SK-N-SH (cell line): ENCODE data around the gene NLK. TPM values are rescaled to one million over a fixed set of nuclear protein-coding genes. Genes with fewer than 3 reads are reported as not detected.
"Not testable (repeated sequence)": the region's sequence is repeated elsewhere in the genome, so short reads cannot be mapped to it uniquely, and the experiment has no call there.

Experiments used
- CTCF ChIA-PET: fragments of 300-600, 350-600 bp; formaldehyde crosslinking; extraction: SDS; loops from one replicate; lab custom pipeline; 2021; lab: Yijun Ruan, JAX
- POLR2A ChIA-PET: fragments of 350-600 bp; sonication (Branson Sonifier 250); formaldehyde crosslinking; extraction: SDS; loops from one replicate; lab custom pipeline; 2020; ENCODE audit warnings: antibody characterized with exemption, inconsistent platforms; lab: Yijun Ruan, JAX
- DNase-seq: peaks from one replicate; pipeline ENCODE4 v3.0.0; 2012
- H2AFZ ChIP-seq: fragments of 200-600 bp; sonication (generic); 2 replicates; pipeline ENCODE4 v1.8.1; 2016; ENCODE audit warnings: antibody characterized with exemption, mild to moderate bottlenecking, low read depth
- H3F3A ChIP-seq: fragments of 200-600 bp; sonication (generic); replicated peaks from 2 replicates; pipeline ENCODE3; 2016; ENCODE audit warnings: antibody characterized with exemption, mild to moderate bottlenecking; ENCODE audit not compliant: insufficient read depth
- H3K27ac ChIP-seq, 2 experiments: fragments of 200-500 bp in 1 of 2; fragments of 200-600 bp in 1 of 2; sonication (Bioruptor generic) in 1 of 2; sonication (generic), shearing (Covaris generic) in 1 of 2; 2 replicates each; pipeline versions ENCODE4 v1.5.1 to v1.6.1; 2014 to 2016; ENCODE audit warnings: low read depth in 2 of 2, inconsistent platforms in 1 of 2, low read length in 1 of 2, mild to moderate bottlenecking in 1 of 2, mixed read lengths in 1 of 2
- H3K27me3 ChIP-seq: fragments of 200-600 bp; sonication (generic), shearing (Covaris generic); 2 replicates; pipeline ENCODE4 v1.6.1; 2016; ENCODE audit warnings: mixed run types; ENCODE audit not compliant: insufficient read depth
- H3K36me3 ChIP-seq, 2 experiments: fragments of 200-500 bp in 1 of 2; fragments of 200-600 bp in 1 of 2; sonication (Bioruptor generic) in 1 of 2; sonication (generic) in 1 of 2; replicated peaks in 1 of 2; 2 replicates each; pipeline versions ENCODE3 to v1.5.1; 2014 to 2016; ENCODE audit warnings: low read length in 1 of 2, mild to moderate bottlenecking in 1 of 2; ENCODE audit not compliant: insufficient read depth in 2 of 2, control insufficient read depth in 1 of 2
- H3K4me1 ChIP-seq, 2 experiments: fragments of 200-500 bp in 1 of 2; fragments of 200-600 bp in 1 of 2; sonication (Bioruptor generic) in 1 of 2; sonication (generic), shearing (Covaris generic) in 1 of 2; 2 replicates each; pipeline versions ENCODE4 v1.5.1 to v1.6.1; 2014 to 2016; ENCODE audit warnings: low read depth in 1 of 2, low read length in 1 of 2, mixed run types in 1 of 2; ENCODE audit not compliant: insufficient read depth in 2 of 2, control insufficient read depth in 1 of 2
- H3K4me2 ChIP-seq: fragments of 200-600 bp; sonication (generic), shearing (Covaris generic); 2 replicates; pipeline ENCODE4 v1.6.1; 2017; ENCODE audit warnings: mixed run types
- H3K4me3 ChIP-seq, 2 experiments: fragments of 200-500 bp in 1 of 2; fragments of 200-600 bp in 1 of 2; sonication (Bioruptor generic) in 1 of 2; sonication (generic), shearing (Covaris generic) in 1 of 2; 2 replicates each; pipeline versions ENCODE4 v1.5.1 to v1.8.1; 2014 to 2016; ENCODE audit warnings: low read depth in 2 of 2, inconsistent platforms in 1 of 2, low read length in 1 of 2, mild to moderate bottlenecking in 1 of 2, mixed read lengths in 1 of 2, moderate library complexity in 1 of 2
- H3K79me2 ChIP-seq: fragments of 200-600 bp; sonication (generic); 2 replicates; pipeline ENCODE4 v1.8.1; 2017; ENCODE audit warnings: mild to moderate bottlenecking; ENCODE audit not compliant: insufficient read depth
- H3K9ac ChIP-seq: fragments of 200-600 bp; sonication (generic); 2 replicates; pipeline ENCODE4 v1.6.1; 2017; ENCODE audit warnings: mixed run types
- H3K9me2 ChIP-seq: fragments of 200-600 bp; sonication (generic); 2 replicates; pipeline ENCODE4 v1.6.1; 2017; ENCODE audit warnings: mixed run types
- H3K9me3 ChIP-seq: fragments of 200-600 bp; sonication (generic); 2 replicates; pipeline ENCODE4 v1.6.1; 2017; ENCODE audit warnings: mixed run types, mild to moderate bottlenecking, moderate library complexity
- H4K20me1 ChIP-seq: fragments of 200-600 bp; sonication (generic); 2 replicates; pipeline ENCODE4 v1.6.1; 2017; ENCODE audit warnings: mild to moderate bottlenecking, mixed run types; ENCODE audit not compliant: insufficient read depth
- EP300 ChIP-seq, 2 experiments: IDR thresholded peaks; 2 replicates each; pipeline versions ENCODE4 v1.4.0 to v1.6.1; 2012; ENCODE audit warnings: borderline replicate concordance in 1 of 2, low read depth in 1 of 2, low read length in 1 of 2
- FOXM1 ChIP-seq: IDR thresholded peaks from 2 replicates; pipeline ENCODE4 v1.4.0; 2012; ENCODE audit warnings: low read depth, mild to moderate bottlenecking
- GABPA ChIP-seq: IDR thresholded peaks from 2 replicates; pipeline ENCODE4 v1.4.0; 2012; ENCODE audit warnings: low read depth, mild to moderate bottlenecking
- NFIC ChIP-seq: IDR thresholded peaks from 2 replicates; pipeline ENCODE4 v1.4.0; 2012; ENCODE audit warnings: borderline replicate concordance
- NRF1 ChIP-seq: IDR thresholded peaks from 2 replicates; pipeline ENCODE4 v1.6.1; 2012; ENCODE audit warnings: low read depth, mild to moderate bottlenecking, low read length
- RCOR1 ChIP-seq: fragments of 150-350 bp; IDR thresholded peaks from 2 replicates; pipeline ENCODE4 v1.6.1; 2017; ENCODE audit warnings: antibody characterized with exemption, low read length
- RXRA ChIP-seq: IDR thresholded peaks from 2 replicates; pipeline ENCODE4 v1.4.0; 2012; ENCODE audit warnings: low read depth, mild to moderate bottlenecking, borderline replicate concordance
- SMC3 ChIP-seq: IDR thresholded peaks from 2 replicates; pipeline ENCODE4 v1.6.1; 2012; ENCODE audit warnings: low read depth, low read length, improper control_type of control experiment
- TCF12 ChIP-seq: IDR thresholded peaks from 2 replicates; pipeline ENCODE4 v1.4.0; 2012
- TEAD4 ChIP-seq: IDR thresholded peaks from 2 replicates; pipeline ENCODE4 v1.4.0; 2012; ENCODE audit warnings: mild to moderate bottlenecking, borderline replicate concordance; ENCODE audit not compliant: insufficient read depth
- ZBTB33 ChIP-seq: IDR thresholded peaks from 2 replicates; pipeline ENCODE4 v1.4.0; 2012; ENCODE audit warnings: low read depth, borderline replicate concordance
- WGBS: methylation state at CpG from one replicate; pipeline ENCODE4 v1.1.6; 2017; ENCODE audit warnings: low lambda C conversion rate; 5-methylcytosine and 5-hydroxymethylcytosine counted together
- polyA plus RNA-seq, 3 experiments: library from polyadenylated mRNA; depleted of rRNA; stranded (reverse); fragments of >200 nt; gene quantifications; 2 replicates each; pipeline ENCODE4 v1.2.3, GENCODE V29; 2012
- TF ChIP-seq, protein P1 (sequence below): IDR thresholded peaks from 2 replicates; pipeline ENCODE4; 2012
- TF ChIP-seq, protein P2 (sequence below): IDR thresholded peaks from 2 replicates; pipeline ENCODE4 v1.4.0; 2012; ENCODE audit warnings: low read depth, borderline replicate concordance
- TF ChIP-seq, protein P3 (sequence below): fragments of 200-600 bp; sonication (generic); IDR thresholded peaks from 2 replicates; pipeline ENCODE4 v1.6.1; 2017; ENCODE audit warnings: antibody characterized with exemption, mild to moderate bottlenecking, moderate library complexity

The NLK gene
- polyA plus RNA-seq, 1 of the 3 experiments (the other 2 are of a cell fraction), result 12.3 TPM

- H3K27ac ChIP-seq, H3K4me1 ChIP-seq, H3K9me3 ChIP-seq, H3K4me2 ChIP-seq, POLR2A ChIA-PET, H3K27me3 ChIP-seq, DNase-seq, H2AFZ ChIP-seq, H3K79me2 ChIP-seq, H3F3A ChIP-seq, H3K9ac ChIP-seq, H3K9me2 ChIP-seq, H4K20me1 ChIP-seq, H3K4me3 ChIP-seq, H3K36me3 ChIP-seq: not testable (repeated sequence)
- CTCF ChIA-PET, result interaction anchor here (11.7 kb wide), 1 partner anchor 12 kb away, joined by 93 read pairs; no protein-coding TSS in a partner anchor
- WGBS, result 82% methylated on average over 13 of the region's 13 CpGs
Observed at GRCh38 chr17:28236033-28236653, 193.7 kb downstream of the NLK start.

- DNase-seq, H3K27ac ChIP-seq, H4K20me1 ChIP-seq, H3K9ac ChIP-seq, H3K4me2 ChIP-seq, H3K36me3 ChIP-seq, H3K79me2 ChIP-seq, H3K4me3 ChIP-seq, H3F3A ChIP-seq, POLR2A ChIA-PET, H3K9me2 ChIP-seq, H3K4me1 ChIP-seq, H3K9me3 ChIP-seq, H3K27me3 ChIP-seq: not testable (repeated sequence)
- CTCF ChIA-PET, result interaction anchor here (1.2 to 5.0 kb wide), 2 partner anchors 12 to 60 kb away, joined by 3 to 23 read pairs; no protein-coding TSS in a partner anchor
- 71% methylated on average over 13 of the region's 21 CpGs for WGBS
- peak overlapping the region; percentile 7; the same call in 1 of the 2 replicates for H2AFZ ChIP-seq
Observed at GRCh38 chr17:28238547-28239270, 196.2 kb downstream of the NLK start.

GRCh38 chr17:28239271-28239624 lies 196.8 kb downstream of the NLK start:
- no peak overlapping the region for H3K4me3 ChIP-seq
- no peak for DNase-seq
- POLR2A ChIA-PET, result no interaction called here
- H2AFZ ChIP-seq, result peak overlapping the region; percentile 7; the same call in 1 of the 2 replicates
- no peaks in the 10 kb centered on the region for H4K20me1 ChIP-seq
- no peaks in the 10 kb centered on the region for H3K9me2 ChIP-seq
- no peaks in the 10 kb centered on the region; a peak in 1 of 4 replicates for H3K4me1 ChIP-seq
- no peaks in the 10 kb centered on the region for H3K9me3 ChIP-seq
- no peak overlapping the region for H3K27ac ChIP-seq
- WGBS, result 75% methylated on average over 3 of the region's 3 CpGs
- no peaks in the 10 kb centered on the region for H3K79me2 ChIP-seq
- H3K27me3 ChIP-seq, result no peaks in the 10 kb centered on the region; the same call in 1 of the 2 replicates
- no peaks in the 10 kb centered on the region for H3F3A ChIP-seq
- CTCF ChIA-PET, result interaction anchor here (1.2 to 5.0 kb wide), 2 partner anchors 12 to 61 kb away, joined by 3 to 23 read pairs; no protein-coding TSS in a partner anchor
- no peak overlapping the region for H3K9ac ChIP-seq
- H3K36me3 ChIP-seq, result no peaks in the 10 kb centered on the region
- no peak overlapping the region for H3K4me2 ChIP-seq
- TF ChIP-seq NRF1 (no peak), ZBTB33 (no peak), NFIC (no peak), FOXM1 (no peak), TEAD4 (no peak), EP300 (IDR thresholded peaks at IDR 0.05; ENCODE audit: borderline replicate concordance in 1 of 2, low read depth in 1 of 2, low read length in 1 of 2) (no peak), RXRA (no peak), GABPA (no peak), TCF12 (no peak), SMC3 (no peak), RCOR1 (no peak)
- TF ChIP-seq, protein P1, sequence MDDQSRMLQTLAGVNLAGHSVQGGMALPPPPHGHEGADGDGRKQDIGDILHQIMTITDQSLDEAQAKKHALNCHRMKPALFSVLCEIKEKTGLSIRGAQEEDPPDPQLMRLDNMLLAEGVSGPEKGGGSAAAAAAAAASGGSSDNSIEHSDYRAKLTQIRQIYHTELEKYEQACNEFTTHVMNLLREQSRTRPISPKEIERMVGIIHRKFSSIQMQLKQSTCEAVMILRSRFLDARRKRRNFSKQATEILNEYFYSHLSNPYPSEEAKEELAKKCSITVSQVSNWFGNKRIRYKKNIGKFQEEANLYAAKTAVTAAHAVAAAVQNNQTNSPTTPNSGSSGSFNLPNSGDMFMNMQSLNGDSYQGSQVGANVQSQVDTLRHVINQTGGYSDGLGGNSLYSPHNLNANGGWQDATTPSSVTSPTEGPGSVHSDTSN, result no peak
- TF ChIP-seq, protein P2, sequence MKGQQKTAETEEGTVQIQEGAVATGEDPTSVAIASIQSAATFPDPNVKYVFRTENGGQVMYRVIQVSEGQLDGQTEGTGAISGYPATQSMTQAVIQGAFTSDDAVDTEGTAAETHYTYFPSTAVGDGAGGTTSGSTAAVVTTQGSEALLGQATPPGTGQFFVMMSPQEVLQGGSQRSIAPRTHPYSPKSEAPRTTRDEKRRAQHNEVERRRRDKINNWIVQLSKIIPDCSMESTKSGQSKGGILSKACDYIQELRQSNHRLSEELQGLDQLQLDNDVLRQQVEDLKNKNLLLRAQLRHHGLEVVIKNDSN, result no peak
- TF ChIP-seq, protein P3, sequence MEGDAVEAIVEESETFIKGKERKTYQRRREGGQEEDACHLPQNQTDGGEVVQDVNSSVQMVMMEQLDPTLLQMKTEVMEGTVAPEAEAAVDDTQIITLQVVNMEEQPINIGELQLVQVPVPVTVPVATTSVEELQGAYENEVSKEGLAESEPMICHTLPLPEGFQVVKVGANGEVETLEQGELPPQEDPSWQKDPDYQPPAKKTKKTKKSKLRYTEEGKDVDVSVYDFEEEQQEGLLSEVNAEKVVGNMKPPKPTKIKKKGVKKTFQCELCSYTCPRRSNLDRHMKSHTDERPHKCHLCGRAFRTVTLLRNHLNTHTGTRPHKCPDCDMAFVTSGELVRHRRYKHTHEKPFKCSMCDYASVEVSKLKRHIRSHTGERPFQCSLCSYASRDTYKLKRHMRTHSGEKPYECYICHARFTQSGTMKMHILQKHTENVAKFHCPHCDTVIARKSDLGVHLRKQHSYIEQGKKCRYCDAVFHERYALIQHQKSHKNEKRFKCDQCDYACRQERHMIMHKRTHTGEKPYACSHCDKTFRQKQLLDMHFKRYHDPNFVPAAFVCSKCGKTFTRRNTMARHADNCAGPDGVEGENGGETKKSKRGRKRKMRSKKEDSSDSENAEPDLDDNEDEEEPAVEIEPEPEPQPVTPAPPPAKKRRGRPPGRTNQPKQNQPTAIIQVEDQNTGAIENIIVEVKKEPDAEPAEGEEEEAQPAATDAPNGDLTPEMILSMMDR, result no peak
